GM21825 (cell line): ENCODE data around the gene KDM6B.
"Not testable (repeated sequence)": the region's sequence is repeated elsewhere in the genome, so short reads cannot be mapped to it uniquely, and the experiment has no call there.

ENCODE experiments used
- ATAC-seq: cut with Tn5 transposase; IDR thresholded peaks from one replicate; pipeline ENCODE4 v1.9.1; 2021; ENCODE audit warnings: mild to moderate bottlenecking, moderate library complexity; ENCODE audit not compliant: unreplicated experiment

The KDM6B gene

GRCh38 chr17:7852262-7852670 is 18.2 kb downstream of the KDM6B start:
- no peak for ATAC-seq

- ATAC-seq = no peak
These were observed 19.1 kb downstream of the KDM6B start for GRCh38 chr17:7852919-7853690.

GRCh38 chr17:7853691-7854038 is 19.6 kb downstream of the KDM6B start:
- no peak for ATAC-seq

GRCh38 chr17:7854078-7854777 is 20.2 kb downstream of the KDM6B start:
- no peak for ATAC-seq

- no peak for ATAC-seq
These were observed 21.0 kb downstream of the KDM6B start, which contains the start of gene TMEM88 for GRCh38 chr17:7854851-7855659. TMEM88 (plus strand) TSS chr17:7855066; CDS start chr17:7855075, 9 bp downstream.

- ATAC-seq = no peak
These were observed 21.6 kb downstream of the KDM6B start for GRCh38 chr17:7855660-7856010.

GRCh38 chr17:7856011-7856810 is 22.2 kb downstream of the KDM6B start:
- no peak for ATAC-seq

- ATAC-seq = peak; percentile 65
These were observed 23.0 kb downstream of the KDM6B start, which contains the start of gene NAA38 for GRCh38 chr17:7856811-7857712. NAA38 (minus strand) TSS chr17:7857559; CDS start chr17:7857463, 96 bp downstream.

GRCh38 chr17:7857713-7858521 is 23.9 kb downstream of the KDM6B start, which contains the start of gene CYB5D1:
CYB5D1 (plus strand) TSS chr17:7858003; CDS start chr17:7858135, 132 bp downstream.
- ATAC-seq = peak; percentile 36

- no peak for ATAC-seq
These were observed 24.4 kb downstream of the KDM6B start for GRCh38 chr17:7858522-7858810.

- no peak for ATAC-seq
These were observed 25.0 kb downstream of the KDM6B start for GRCh38 chr17:7859028-7859427.

GRCh38 chr17:7862692-7863437 is 28.8 kb downstream of the KDM6B start:
- ATAC-seq = no peak

GRCh38 chr17:7864384-7864783 is 30.4 kb downstream of the KDM6B start:
- not testable (repeated sequence) for ATAC-seq

- ATAC-seq = no peak
These were observed 31.1 kb downstream of the KDM6B start for GRCh38 chr17:7864995-7865650.

GRCh38 chr17:7867881-7868329 is 33.9 kb downstream of the KDM6B start:
- ATAC-seq = no peak

GRCh38 chr17:7873051-7873450 is 39.0 kb downstream of the KDM6B start:
- no peak for ATAC-seq

- ATAC-seq = no peak
These were observed 41.9 kb downstream of the KDM6B start for GRCh38 chr17:7875804-7876370.
